ENCODE results near the gene ITPRID1. TPM values are rescaled to one million over a fixed set of nuclear protein-coding genes. Genes with fewer than 3 reads are reported as not detected.
"Not testable (repeated sequence)": the region's sequence is repeated elsewhere in the genome, so short reads cannot be mapped to it uniquely, and the experiment has no call there.

ITPRID1 gene
- total RNA-seq = not detected

DNA sequence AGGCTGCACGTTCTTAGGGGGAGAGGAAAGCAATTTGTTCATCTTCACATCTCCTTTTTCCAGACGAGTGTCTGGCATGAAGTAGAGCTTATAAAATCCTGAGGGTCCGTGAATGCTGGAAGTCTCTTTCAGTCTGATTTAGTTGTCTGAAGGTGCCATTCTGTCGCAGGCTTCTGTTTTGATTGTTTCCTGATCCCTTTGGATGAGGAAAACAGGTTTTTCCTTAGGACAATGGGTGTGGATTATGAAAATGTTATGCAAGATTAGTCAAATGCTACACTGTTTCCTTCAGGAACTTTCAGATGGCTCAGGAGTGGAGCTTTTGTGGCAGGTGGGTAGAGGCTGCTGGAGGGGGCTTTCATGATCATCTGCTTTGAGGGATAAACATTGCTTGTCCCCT lies at the start of gene ITPRID1:
ITPRID1 (plus strand) TSS at position 301 of the 400 bp plus-strand sequence. CDS start 38,935 bp downstream, outside the sequence.
- Histone ChIP-seq H3K4me1 (no peaks in the 10 kb centered on the region), H3K27me3 (no peaks in the 10 kb centered on the region), H3K4me3 (no peak within 1 kb of the TSS), H3K36me3 (no peaks in the 10 kb centered on the region), H3K27ac (no peak within 1 kb of the TSS), H3K9me3 (no peaks in the 10 kb centered on the region)
- DNase-seq (ENCODE audit: low spot score) = no peak
- TF ChIP-seq, protein P1, sequence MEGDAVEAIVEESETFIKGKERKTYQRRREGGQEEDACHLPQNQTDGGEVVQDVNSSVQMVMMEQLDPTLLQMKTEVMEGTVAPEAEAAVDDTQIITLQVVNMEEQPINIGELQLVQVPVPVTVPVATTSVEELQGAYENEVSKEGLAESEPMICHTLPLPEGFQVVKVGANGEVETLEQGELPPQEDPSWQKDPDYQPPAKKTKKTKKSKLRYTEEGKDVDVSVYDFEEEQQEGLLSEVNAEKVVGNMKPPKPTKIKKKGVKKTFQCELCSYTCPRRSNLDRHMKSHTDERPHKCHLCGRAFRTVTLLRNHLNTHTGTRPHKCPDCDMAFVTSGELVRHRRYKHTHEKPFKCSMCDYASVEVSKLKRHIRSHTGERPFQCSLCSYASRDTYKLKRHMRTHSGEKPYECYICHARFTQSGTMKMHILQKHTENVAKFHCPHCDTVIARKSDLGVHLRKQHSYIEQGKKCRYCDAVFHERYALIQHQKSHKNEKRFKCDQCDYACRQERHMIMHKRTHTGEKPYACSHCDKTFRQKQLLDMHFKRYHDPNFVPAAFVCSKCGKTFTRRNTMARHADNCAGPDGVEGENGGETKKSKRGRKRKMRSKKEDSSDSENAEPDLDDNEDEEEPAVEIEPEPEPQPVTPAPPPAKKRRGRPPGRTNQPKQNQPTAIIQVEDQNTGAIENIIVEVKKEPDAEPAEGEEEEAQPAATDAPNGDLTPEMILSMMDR (IDR thresholded peaks at IDR 0.05) = no peak

DNA sequence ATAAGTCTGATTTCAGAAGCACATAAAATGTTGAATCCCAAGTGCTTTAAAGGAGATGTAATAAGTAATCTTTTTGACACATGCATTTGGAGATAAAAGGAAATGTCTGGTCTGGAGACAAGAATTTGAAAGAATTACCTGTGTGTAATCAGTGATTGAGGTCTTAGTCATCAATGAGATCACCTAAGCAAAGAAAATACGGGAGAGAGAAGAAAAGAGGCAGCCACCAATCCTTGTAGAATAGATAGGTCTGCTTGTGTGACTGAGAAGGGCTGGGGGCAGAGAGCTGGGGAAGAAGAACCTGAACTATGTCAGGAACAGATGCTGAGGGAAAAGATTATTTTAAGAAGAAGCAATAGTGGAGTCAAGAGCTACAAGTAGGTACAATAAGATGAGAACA lies 49.3 kb upstream of the ITPRID1 start:
- no peak for DNase-seq (ENCODE audit: low spot score)
- TF ChIP-seq, protein P1 (IDR thresholded peaks at IDR 0.05) = no peak
- H3K4me3 ChIP-seq = no peak overlapping the region
- H3K4me1 ChIP-seq = no peaks in the 10 kb centered on the region
- H3K27me3 ChIP-seq = no peaks in the 10 kb centered on the region
- no peaks in the 10 kb centered on the region for H3K9me3 ChIP-seq
- no peak overlapping the region for H3K27ac ChIP-seq
- H3K36me3 ChIP-seq = no peaks in the 10 kb centered on the region

DNA sequence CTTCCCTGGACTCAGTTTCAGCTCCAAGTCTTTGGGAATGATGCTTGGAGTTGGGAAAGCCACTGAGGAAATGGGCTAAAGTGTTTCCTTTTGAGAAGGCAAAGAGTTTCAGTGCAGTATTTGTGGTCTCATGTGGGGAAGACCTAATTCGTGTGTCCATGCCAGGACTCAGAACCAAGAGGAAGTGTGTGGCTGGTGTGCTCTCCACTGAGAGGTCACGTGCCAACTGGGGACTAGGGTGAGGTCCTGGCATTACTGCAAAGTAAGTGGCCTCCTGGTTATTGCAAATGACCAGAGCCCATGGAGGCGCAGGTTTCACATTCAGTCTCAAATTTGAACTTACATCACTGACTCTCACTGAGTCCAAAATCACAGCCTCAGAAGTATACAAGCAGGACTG lies 48.6 kb upstream of the ITPRID1 start:
- TF ChIP-seq, protein P1 (IDR thresholded peaks at IDR 0.05) = no peak
- Histone ChIP-seq H3K4me1 (no peaks in the 10 kb centered on the region), H3K9me3 (no peaks in the 10 kb centered on the region), H3K4me3 (no peak overlapping the region), H3K36me3 (no peaks in the 10 kb centered on the region), H3K27ac (no peak overlapping the region), H3K27me3 (no peaks in the 10 kb centered on the region)
- DNase-seq (ENCODE audit: low spot score) = no peak

DNA sequence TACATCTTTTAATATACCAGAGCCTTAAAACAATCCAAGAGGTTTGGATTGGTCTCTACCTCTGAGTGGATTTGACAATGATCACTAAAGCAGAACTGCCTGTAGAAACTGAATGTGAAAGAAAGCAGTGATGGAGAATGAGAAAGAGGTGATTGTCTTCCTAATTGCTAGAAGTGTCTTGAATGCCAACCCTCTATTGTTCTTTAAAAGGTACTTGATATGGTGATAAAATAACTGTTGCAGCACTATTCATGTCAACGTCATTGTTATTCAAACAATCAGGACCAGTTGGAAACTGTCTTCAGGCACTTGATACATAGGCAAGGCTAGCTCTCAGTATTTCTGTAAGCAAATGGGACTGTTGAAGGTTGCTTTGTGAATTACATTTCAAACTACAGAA lies 47.9 kb upstream of the ITPRID1 start:
- Histone ChIP-seq H3K27ac (no peak overlapping the region), H3K4me3 (no peak overlapping the region), H3K27me3 (no peaks in the 10 kb centered on the region), H3K9me3 (no peaks in the 10 kb centered on the region), H3K36me3 (no peaks in the 10 kb centered on the region), H3K4me1 (no peaks in the 10 kb centered on the region)
- DNase-seq (ENCODE audit: low spot score) = no peak
- TF ChIP-seq, protein P1 (IDR thresholded peaks at IDR 0.05) = no peak

DNA sequence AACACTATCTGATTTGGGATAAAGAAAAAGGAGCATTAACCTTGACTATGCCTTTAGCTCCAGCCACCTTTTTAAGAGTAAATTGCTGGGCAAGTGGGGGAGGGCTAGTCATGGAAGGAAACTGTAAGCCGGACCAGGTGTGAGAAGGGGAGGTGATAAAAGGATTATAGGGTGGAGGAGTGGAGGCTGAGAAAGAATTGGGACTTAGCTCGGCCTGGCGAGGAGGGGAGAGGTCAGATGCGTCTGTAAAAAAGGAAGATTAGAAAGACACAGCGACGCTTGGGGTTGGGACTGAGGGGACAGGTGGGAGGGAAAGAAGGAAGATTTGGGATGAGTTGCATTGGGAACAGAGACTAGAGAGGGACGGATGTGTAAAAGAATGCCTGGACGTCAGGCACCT lies 43.0 kb upstream of the ITPRID1 start:
- DNase-seq (ENCODE audit: low spot score); H3K4me1 ChIP-seq; H3K9me3 ChIP-seq; H3K27me3 ChIP-seq; H3K4me3 ChIP-seq; H3K27ac ChIP-seq; H3K36me3 ChIP-seq: not testable (repeated sequence)

DNA sequence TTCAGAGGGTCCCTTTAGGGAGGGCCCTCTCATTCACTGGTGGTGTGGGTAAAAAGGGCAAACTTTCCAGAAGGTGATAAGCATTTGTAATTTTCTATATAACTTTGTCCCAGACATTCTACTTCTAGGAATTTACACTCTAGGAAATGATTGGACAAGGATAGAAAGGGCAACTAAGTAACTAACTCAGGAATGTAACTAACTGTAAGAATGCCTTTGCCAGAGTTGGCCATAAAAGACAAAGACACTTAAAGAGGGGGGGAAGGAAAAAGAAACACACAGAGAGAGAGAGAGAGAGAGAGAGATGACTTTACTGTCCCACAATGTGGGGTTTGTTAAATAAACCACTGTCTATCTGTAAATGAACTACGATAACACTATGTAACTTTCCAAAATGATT lies 38.5 kb upstream of the ITPRID1 start:
- Histone ChIP-seq H3K27ac (no peak overlapping the region), H3K9me3 (no peaks in the 10 kb centered on the region), H3K4me3 (no peak overlapping the region), H3K27me3 (no peaks in the 10 kb centered on the region), H3K36me3 (no peaks in the 10 kb centered on the region), H3K4me1 (no peaks in the 10 kb centered on the region)
- TF ChIP-seq, protein P1 (IDR thresholded peaks at IDR 0.05) = no peak
- DNase-seq (ENCODE audit: low spot score) = no peak

All from right atrium auricular region (tissue), 2 donors.